Esophagus squamous epithelium (tissue), 5 donors: ENCODE data around the gene ZSWIM6. TPM values are rescaled to one million over a fixed set of nuclear protein-coding genes. Genes with fewer than 3 reads are reported as not detected.

ENCODE experiments used
- DNase-seq: peaks from one replicate; lab custom pipeline; 2025; lab: John Stamatoyannopoulos, UW
- H3K27ac ChIP-seq, 4 donors: fragments of 200-600 bp; sonication (generic); one replicate each; pipeline ENCODE4 v1.5.1; 2016 to 2019; ENCODE audit warnings: mild to moderate bottlenecking in 1 of 4
- H3K27me3 ChIP-seq, 4 donors: fragments of 200-600 bp; sonication (generic); 1 replicate in 3 of 4; 2 replicates in 1 of 4; pipeline versions ENCODE4 v1.5.1 to v1.6.0; 2017 to 2021; ENCODE audit warnings: antibody characterized with exemption in 1 of 4
- H3K36me3 ChIP-seq, 3 donors: fragments of 200-600 bp; sonication (generic); one replicate each; pipeline ENCODE4 v1.5.1; 2016 to 2019
- H3K4me1 ChIP-seq, 3 donors: fragments of 200-600 bp; sonication (generic); one replicate each; pipeline ENCODE4 v1.5.1; 2017 to 2019
- H3K4me3 ChIP-seq, 4 donors: fragments of 200-600 bp; sonication (generic); 1 replicate in 3 of 4; 2 replicates in 1 of 4; pipeline ENCODE4 v1.5.1; 2016 to 2019; ENCODE audit warnings: mild to moderate bottlenecking in 2 of 4, moderate library complexity in 1 of 4
- H3K9me3 ChIP-seq, 3 donors: fragments of 200-600 bp; sonication (generic); one replicate each; pipeline ENCODE4 v1.5.1; 2016 to 2019
- POLR2A ChIP-seq, 4 donors: fragments of 450-650 bp; IDR thresholded peaks; one replicate each; pipeline ENCODE4 v1.6.1; 2017; ENCODE audit warnings: antibody characterized with exemption in 4 of 4, mild to moderate bottlenecking in 4 of 4, moderate library complexity in 3 of 4
- WGBS, 2 donors: methylation state at CpG; one replicate each; pipeline ENCODE4 v1.1.5; 2018; 5-methylcytosine and 5-hydroxymethylcytosine counted together
- intact Hi-C: fragments of 100-400 bp; cut with DNase I; formaldehyde crosslinking; loops from one replicate; pipeline ENCODE4 v1.15.0; 2022
- total RNA-seq, 4 donors: library from RNA; depleted of rRNA; stranded (reverse); fragments of >200 nt; gene quantifications; one replicate each; pipeline ENCODE4 v1.1.0, GENCODE V29; 2016
- TF ChIP-seq, protein P1 (sequence below), 6 experiments: fragments of 450-650 bp in 4 of 6; fragments of 200-600 bp in 2 of 6; sonication (generic) in 2 of 6; IDR thresholded peaks; one replicate each; pipeline ENCODE4 v1.5.1; 2016 to 2019; ENCODE audit warnings: antibody characterized with exemption in 6 of 6, mild to moderate bottlenecking in 4 of 6, moderate library complexity in 4 of 6
- donor health status: DM: yes; HTN: yes; CAD: no.

The ZSWIM6 gene
- total RNA-seq, 4 donors from 2014 or later: 6.4 to 12.4 (median 8.8) TPM

DNA sequence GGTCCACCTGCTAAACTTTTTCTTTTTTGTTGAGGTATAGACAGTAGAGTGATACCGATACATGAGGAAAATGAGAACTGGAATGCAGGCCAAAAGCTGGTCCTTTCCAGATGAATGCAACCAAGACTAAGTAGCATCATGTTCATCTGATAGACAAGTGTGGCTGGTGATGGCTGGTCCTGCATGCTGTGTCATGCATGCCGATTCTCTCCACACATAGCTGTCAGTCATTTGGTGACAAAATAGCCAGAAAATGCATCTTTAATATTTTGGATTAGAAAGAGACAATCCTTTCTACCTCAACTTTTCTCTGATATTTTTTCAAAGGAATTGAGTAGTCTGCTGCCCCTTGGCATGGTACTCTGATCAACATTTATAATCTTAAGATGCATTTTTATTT, 49.9 kb downstream of the ZSWIM6 start:
- no peak overlapping the region for H3K27ac ChIP-seq
- intact Hi-C loops: no loop called here
- H3K4me1 ChIP-seq: peaks cover 0 to 23% (median 11%) of the 10 kb centered on the region in 3 donors
- no peak for DNase-seq
- no peaks in the 10 kb centered on the region for H3K9me3 ChIP-seq
- H3K4me3 ChIP-seq: no peak overlapping the region
- WGBS, 2 donors: 77 to 78% methylated on average over 2 of the region's 2 CpGs
- no peaks in the 10 kb centered on the region for H3K27me3 ChIP-seq
- TF ChIP-seq POLR2A (IDR thresholded peaks at IDR 0.05): no peak
- TF ChIP-seq, protein P1, sequence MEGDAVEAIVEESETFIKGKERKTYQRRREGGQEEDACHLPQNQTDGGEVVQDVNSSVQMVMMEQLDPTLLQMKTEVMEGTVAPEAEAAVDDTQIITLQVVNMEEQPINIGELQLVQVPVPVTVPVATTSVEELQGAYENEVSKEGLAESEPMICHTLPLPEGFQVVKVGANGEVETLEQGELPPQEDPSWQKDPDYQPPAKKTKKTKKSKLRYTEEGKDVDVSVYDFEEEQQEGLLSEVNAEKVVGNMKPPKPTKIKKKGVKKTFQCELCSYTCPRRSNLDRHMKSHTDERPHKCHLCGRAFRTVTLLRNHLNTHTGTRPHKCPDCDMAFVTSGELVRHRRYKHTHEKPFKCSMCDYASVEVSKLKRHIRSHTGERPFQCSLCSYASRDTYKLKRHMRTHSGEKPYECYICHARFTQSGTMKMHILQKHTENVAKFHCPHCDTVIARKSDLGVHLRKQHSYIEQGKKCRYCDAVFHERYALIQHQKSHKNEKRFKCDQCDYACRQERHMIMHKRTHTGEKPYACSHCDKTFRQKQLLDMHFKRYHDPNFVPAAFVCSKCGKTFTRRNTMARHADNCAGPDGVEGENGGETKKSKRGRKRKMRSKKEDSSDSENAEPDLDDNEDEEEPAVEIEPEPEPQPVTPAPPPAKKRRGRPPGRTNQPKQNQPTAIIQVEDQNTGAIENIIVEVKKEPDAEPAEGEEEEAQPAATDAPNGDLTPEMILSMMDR (IDR thresholded peaks at IDR 0.05): no peak
- H3K36me3 ChIP-seq: no peaks in the 10 kb centered on the region

DNA sequence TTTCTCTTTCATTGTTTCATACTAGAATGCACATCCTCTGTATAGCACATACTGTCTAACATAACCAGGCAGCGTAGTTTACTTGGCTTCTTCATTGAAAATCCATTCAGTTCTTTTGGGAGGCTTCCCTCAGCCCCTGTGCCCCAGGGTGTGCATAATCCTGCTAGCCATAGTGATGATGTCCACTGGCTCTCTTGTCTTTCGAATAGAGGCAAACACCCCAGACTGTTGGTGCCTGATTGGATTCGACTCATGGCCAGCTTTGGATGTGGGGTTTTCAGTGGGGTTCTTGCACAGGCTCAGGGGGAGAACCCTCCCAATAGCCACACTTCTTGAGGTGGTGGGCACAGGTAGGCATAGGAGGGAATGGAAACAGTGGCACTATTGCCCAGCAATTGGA, 53.6 kb downstream of the ZSWIM6 start:
- H3K9me3 ChIP-seq: no peaks in the 10 kb centered on the region
- intact Hi-C loops: no loop called here

DNA sequence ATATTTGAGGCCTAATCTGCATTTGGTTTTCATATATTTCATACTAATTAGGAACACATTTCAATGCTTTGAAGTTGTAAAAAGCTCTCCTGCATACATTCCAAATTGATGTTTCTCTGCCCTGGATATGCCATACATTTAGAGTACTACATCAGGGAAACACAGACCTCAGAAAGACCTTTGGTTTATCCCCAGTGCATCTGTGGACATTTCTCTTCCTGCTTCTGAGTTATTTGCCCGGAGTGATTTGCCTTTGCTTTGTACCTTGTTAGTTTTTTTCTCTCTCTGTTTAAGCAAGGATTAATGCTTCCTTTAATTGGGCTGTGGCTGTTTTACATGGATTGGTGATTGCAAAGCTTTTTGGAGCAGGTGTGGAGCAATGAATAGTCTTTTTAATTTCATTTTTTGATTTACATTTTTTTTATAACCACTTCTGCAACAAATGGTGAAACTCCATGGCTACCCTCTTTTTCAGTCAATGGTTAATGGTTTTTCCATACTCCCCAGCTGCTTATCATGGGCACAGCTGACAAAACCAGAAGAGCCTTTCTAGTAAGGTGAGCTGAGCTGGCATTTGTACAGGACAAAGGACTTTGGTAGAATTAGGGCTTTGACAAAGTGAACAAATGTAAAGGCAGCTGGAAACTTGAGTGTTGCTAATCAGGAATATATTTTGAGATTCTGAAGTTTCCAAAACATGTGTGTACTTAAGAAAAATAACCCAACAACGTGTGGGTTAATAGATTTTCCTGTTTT, 54.2 kb downstream of the ZSWIM6 start:
- no peaks in the 10 kb centered on the region for H3K27me3 ChIP-seq
- WGBS, 2 donors: 30 to 35% methylated on average over 2 of the region's 2 CpGs

More for the DNA sequence above, 53.6 kb downstream of the ZSWIM6 start:
- Histone ChIP-seq H3K27me3 (no peaks in the 10 kb centered on the region), H3K36me3 (no peaks in the 10 kb centered on the region), H3K4me3 (no peak overlapping the region), H3K27ac (no peak overlapping the region), H3K4me1 (peaks cover 0 to 39% (median 11%) of the 10 kb centered on the region in 3 donors)
- no peak for TF ChIP-seq POLR2A (IDR thresholded peaks at IDR 0.05)
- TF ChIP-seq, protein P1 (IDR thresholded peaks at IDR 0.05): no peak
- no peak for DNase-seq
- 88 to 97% methylated on average over 2 of the region's 3 CpGs for WGBS, 2 donors

DNA sequence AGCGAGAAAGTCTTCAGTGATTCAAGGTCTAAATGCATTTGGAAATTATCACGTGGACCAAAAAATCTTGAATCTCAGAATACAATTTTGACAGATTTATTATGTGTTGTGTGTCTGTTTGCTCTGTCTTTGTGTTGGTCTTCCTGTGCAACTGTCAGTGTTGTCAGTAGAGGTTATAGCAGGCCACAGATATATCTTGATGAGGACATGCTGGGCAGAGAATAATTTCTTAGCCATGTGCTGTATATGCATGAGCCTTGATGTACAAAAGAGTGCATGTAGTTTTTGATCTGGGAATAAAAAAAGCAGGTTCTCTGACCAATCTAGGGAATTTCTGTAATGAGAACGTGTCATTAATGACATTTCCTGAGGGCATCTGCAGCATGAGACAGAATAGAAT, 57.6 kb downstream of the ZSWIM6 start:
- Histone ChIP-seq H3K27me3 (no peaks in the 10 kb centered on the region), H3K4me3 (no peak overlapping the region), H3K27ac (no peak overlapping the region), H3K9me3 (no peaks in the 10 kb centered on the region), H3K4me1 (peaks cover 0 to 39% (median 11%) of the 10 kb centered on the region in 3 donors), H3K36me3 (peaks cover 0 to 16% (median 0%) of the 10 kb centered on the region in 3 donors)
- intact Hi-C loops: no loop called here
- no peak for DNase-seq
- 60 to 70% methylated on average over 3 of the region's 3 CpGs for WGBS, 2 donors
- no peak for TF ChIP-seq POLR2A (IDR thresholded peaks at IDR 0.05)
- TF ChIP-seq, protein P1 (IDR thresholded peaks at IDR 0.05): no peak

More for the DNA sequence above, 54.2 kb downstream of the ZSWIM6 start:
- intact Hi-C loops: no loop called here
- no peaks in the 10 kb centered on the region for H3K9me3 ChIP-seq
- H3K4me1 ChIP-seq: peaks cover 0 to 39% (median 11%) of the 10 kb centered on the region in 3 donors
- no peak for DNase-seq
- no peak overlapping the region for H3K4me3 ChIP-seq
- peaks cover 0 to 3% (median 0%) of the 10 kb centered on the region in 3 donors for H3K36me3 ChIP-seq
- peak overlapping the region in 1 of 4 donors; percentile 22 for H3K27ac ChIP-seq
- TF ChIP-seq, protein P1 (IDR thresholded peaks at IDR 0.05): no peak
- no peak for TF ChIP-seq POLR2A (IDR thresholded peaks at IDR 0.05)

DNA sequence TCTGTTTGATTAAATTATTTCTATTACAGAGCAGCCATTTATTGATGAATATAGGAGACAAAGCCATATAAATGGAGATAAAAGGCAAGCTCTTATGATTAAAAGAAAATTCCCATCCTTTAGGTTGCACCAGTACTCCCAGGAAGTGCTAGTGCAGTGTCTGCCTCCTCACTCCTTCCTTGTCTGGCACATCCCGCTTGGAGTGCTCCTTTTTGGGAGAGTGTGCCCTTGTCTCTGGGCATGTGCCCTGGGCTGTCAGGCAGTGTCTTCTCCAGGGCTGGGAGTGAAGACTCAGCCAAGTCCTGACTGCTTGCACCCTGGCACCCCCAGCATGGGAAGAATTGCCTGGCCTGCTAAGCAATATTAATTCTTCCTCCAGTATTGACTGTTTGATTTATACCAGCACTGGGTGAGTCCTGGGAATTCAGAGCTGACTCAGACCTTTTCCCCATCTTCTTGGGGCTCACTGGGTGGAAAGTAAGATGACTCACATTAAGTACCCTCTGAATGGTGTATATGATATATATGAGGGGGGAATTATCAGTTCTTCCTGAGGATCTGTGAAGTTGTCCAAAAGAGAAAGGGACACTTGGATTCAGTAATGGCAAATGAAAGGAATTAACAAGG, 62.1 kb downstream of the ZSWIM6 start:
- WGBS, 2 donors: 87% methylated on average over 1 of the region's 1 CpG; no CpG with 5 or more reads in 1 of the 2 donors
- no peaks in the 10 kb centered on the region for H3K27me3 ChIP-seq
- no peak overlapping the region for H3K4me3 ChIP-seq
- H3K4me1 ChIP-seq: peaks cover 0 to 4% (median 0%) of the 10 kb centered on the region in 3 donors
- intact Hi-C loops: no loop called here
- TF ChIP-seq, protein P1 (IDR thresholded peaks at IDR 0.05): no peak
- no peak for TF ChIP-seq POLR2A (IDR thresholded peaks at IDR 0.05)
- no peaks in the 10 kb centered on the region for H3K9me3 ChIP-seq
- H3K36me3 ChIP-seq: peaks cover 0 to 16% (median 0%) of the 10 kb centered on the region in 3 donors
- no peak for DNase-seq
- no peak overlapping the region for H3K27ac ChIP-seq
